Measurements from ENCODE around the gene TDRD7. TPM values are rescaled to one million over a fixed set of nuclear protein-coding genes. Genes with fewer than 3 reads are reported as not detected.
"Not testable (repeated sequence)": the region's sequence is repeated elsewhere in the genome, so short reads cannot be mapped to it uniquely, and the experiment has no call there.

The TDRD7 gene
- total RNA-seq, 1 experiment from 2014 or later, result 2.8 TPM

- TF ChIP-seq NR2C2 (CRISPR knock-in tag; IDR thresholded peaks at IDR 0.05), result no peak
- TF ChIP-seq, protein P1, sequence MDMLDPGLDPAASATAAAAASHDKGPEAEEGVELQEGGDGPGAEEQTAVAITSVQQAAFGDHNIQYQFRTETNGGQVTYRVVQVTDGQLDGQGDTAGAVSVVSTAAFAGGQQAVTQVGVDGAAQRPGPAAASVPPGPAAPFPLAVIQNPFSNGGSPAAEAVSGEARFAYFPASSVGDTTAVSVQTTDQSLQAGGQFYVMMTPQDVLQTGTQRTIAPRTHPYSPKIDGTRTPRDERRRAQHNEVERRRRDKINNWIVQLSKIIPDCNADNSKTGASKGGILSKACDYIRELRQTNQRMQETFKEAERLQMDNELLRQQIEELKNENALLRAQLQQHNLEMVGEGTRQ (CRISPR knock-in tag; IDR thresholded peaks at IDR 0.05), result no peak
- TF ChIP-seq, protein P2, sequence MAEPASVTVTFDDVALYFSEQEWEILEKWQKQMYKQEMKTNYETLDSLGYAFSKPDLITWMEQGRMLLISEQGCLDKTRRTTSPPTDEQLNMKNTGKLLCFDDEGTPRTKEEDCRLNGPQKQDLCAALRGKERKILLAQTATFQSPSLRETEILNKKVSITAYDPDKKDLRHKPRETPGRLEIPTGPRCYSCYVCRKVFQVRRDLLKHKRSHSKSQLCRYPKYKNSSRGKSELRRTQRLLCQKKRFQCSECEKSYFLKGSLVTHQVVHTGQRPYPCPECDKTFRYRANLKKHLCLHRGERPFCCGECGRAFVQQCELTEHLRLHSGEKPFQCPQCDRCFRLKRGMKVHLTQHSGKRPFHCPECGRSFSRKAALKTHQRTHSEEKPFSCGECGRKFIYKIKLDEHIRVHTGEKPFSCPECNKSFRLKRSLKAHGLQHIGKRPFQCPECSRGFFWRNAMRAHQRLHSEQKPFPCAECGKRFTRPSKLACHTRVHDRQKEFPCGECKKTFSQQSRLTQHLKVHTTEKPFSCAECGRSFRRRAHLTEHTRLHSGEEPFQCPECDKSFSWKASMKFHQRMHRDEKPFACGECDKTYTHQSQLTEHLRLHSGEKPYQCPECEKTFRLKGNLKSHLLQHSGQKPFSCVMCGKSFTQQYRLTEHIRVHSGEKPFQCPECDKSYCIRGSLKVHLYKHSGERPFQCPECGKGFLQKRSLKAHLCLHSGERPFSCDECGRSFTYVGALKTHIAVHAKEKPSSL (CRISPR knock-in tag; conservative IDR thresholded peaks at IDR 0.05), result no peak
Observed at GRCh38 chr9:97487861-97488260, 76.0 kb downstream of the TDRD7 start (continued).

- peaks cover 18% of the 10 kb centered on the region for H3K9me3 Mint-ChIP-seq
- TF ChIP-seq ZNF121 (CRISPR knock-in tag; IDR thresholded peaks at IDR 0.05) (no peak), CDX4 (CRISPR knock-in tag; IDR thresholded peaks at IDR 0.05; ENCODE audit: borderline replicate concordance) (no peak), JAZF1 (CRISPR knock-in tag; IDR thresholded peaks at IDR 0.05) (no peak), EMX1 (CRISPR knock-in tag; IDR thresholded peaks at IDR 0.05) (no peak), ARID4B (CRISPR knock-in tag; IDR thresholded peaks at IDR 0.05; ENCODE audit: borderline replicate concordance) (no peak), ZNF317 (CRISPR knock-in tag; IDR thresholded peaks at IDR 0.05; ENCODE audit: borderline replicate concordance, low read depth) (no peak), ATF1 (CRISPR knock-in tag; IDR thresholded peaks at IDR 0.05) (no peak), NR1H2 (CRISPR knock-in tag; IDR thresholded peaks at IDR 0.05) (no peak), ZNF671 (CRISPR knock-in tag; IDR thresholded peaks at IDR 0.05) (no peak)
- TF ChIP-seq, protein P3, sequence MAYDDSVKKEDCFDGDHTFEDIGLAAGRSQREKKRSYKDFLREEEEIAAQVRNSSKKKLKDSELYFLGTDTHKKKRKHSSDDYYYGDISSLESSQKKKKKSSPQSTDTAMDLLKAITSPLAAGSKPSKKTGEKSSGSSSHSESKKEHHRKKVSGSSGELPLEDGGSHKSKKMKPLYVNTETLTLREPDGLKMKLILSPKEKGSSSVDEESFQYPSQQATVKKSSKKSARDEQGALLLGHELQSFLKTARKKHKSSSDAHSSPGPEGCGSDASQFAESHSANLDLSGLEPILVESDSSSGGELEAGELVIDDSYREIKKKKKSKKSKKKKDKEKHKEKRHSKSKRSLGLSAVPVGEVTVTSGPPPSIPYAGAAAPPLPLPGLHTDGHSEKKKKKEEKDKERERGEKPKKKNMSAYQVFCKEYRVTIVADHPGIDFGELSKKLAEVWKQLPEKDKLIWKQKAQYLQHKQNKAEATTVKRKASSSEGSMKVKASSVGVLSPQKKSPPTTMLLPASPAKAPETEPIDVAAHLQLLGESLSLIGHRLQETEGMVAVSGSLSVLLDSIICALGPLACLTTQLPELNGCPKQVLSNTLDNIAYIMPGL (CRISPR knock-in tag; IDR thresholded peaks at IDR 0.05), result no peak
- TF ChIP-seq, protein P4, sequence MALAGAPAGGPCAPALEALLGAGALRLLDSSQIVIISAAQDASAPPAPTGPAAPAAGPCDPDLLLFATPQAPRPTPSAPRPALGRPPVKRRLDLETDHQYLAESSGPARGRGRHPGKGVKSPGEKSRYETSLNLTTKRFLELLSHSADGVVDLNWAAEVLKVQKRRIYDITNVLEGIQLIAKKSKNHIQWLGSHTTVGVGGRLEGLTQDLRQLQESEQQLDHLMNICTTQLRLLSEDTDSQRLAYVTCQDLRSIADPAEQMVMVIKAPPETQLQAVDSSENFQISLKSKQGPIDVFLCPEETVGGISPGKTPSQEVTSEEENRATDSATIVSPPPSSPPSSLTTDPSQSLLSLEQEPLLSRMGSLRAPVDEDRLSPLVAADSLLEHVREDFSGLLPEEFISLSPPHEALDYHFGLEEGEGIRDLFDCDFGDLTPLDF (CRISPR knock-in tag; IDR thresholded peaks at IDR 0.05), result no peak
- TF ChIP-seq, protein P5, sequence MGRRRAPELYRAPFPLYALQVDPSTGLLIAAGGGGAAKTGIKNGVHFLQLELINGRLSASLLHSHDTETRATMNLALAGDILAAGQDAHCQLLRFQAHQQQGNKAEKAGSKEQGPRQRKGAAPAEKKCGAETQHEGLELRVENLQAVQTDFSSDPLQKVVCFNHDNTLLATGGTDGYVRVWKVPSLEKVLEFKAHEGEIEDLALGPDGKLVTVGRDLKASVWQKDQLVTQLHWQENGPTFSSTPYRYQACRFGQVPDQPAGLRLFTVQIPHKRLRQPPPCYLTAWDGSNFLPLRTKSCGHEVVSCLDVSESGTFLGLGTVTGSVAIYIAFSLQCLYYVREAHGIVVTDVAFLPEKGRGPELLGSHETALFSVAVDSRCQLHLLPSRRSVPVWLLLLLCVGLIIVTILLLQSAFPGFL (CRISPR knock-in tag; IDR thresholded peaks at IDR 0.05; ENCODE audit: borderline replicate concordance), result no peak
- POLR2A ChIA-PET, result no interaction called here
- no peak overlapping the region for H3K27ac Mint-ChIP-seq
- H3K27me3 Mint-ChIP-seq (ENCODE audit: low read depth), result peaks cover 11% of the 10 kb centered on the region
- no peaks in the 10 kb centered on the region for H3K4me1 Mint-ChIP-seq
- no peak for ATAC-seq
- H3K36me3 Mint-ChIP-seq, result peaks cover 7% of the 10 kb centered on the region
- DNase-seq (ENCODE audit: low spot score), result no peak
- no peak overlapping the region for H3K4me3 Mint-ChIP-seq
- CTCF ChIA-PET, result interaction anchor here (1.6 kb wide), 1 partner anchor 107 kb away, joined by 5 read pairs; no protein-coding TSS in a partner anchor
Observed at GRCh38 chr9:97491216-97491999, 79.5 kb downstream of the TDRD7 start.

- Mint-ChIP-seq H3K27me3 (ENCODE audit: low read depth) (peaks cover 40% of the 10 kb centered on the region), H3K9me3 (peaks cover 14% of the 10 kb centered on the region)
- CTCF ChIA-PET, result interaction anchor here (1.5 kb wide), 1 partner anchor 101 kb away, joined by 4 read pairs; no protein-coding TSS in a partner anchor
- H3K36me3 Mint-ChIP-seq; H3K27ac Mint-ChIP-seq; H3K4me3 Mint-ChIP-seq; DNase-seq (ENCODE audit: low spot score); POLR2A ChIA-PET; ATAC-seq; H3K4me1 Mint-ChIP-seq: not testable (repeated sequence)
Observed at GRCh38 chr9:97497558-97498375, 85.9 kb downstream of the TDRD7 start.

DNA sequence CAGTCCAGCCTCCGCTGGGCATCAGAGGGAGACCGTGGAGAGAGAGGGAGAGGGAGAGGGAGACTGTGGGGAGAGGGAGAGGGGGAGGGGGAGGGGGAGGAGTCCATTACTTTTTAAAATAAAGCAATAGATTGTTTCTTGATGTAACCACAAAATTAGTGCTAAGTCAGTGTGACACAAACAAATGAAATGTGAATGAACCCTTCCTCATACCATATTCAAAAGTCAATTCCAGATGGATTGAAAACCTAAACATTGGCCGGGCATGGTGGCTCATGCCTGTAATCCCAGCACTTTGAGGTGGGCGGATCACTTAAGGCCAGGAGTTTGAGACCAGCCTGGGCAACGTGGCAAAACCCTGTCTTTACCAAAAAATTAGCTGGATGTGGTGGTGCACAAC lies 87.0 kb downstream of the TDRD7 start:
- CTCF ChIA-PET; H3K4me3 Mint-ChIP-seq; H3K27ac Mint-ChIP-seq; H3K36me3 Mint-ChIP-seq; ATAC-seq; POLR2A ChIA-PET; DNase-seq (ENCODE audit: low spot score): not testable (repeated sequence)
- Mint-ChIP-seq H3K27me3 (ENCODE audit: low read depth) (peaks cover 40% of the 10 kb centered on the region), H3K9me3 (peaks cover 10% of the 10 kb centered on the region), H3K4me1 (peaks cover 12% of the 10 kb centered on the region)

All from WTC11 (cell line).